Measurements from ENCODE around the gene CDC20B.
"Not testable (repeated sequence)": the region's sequence is repeated elsewhere in the genome, so short reads cannot be mapped to it uniquely, and the experiment has no call there.

The CDC20B gene

GRCh38 chr5:55114061-55114460 lies 58.9 kb downstream of the CDC20B start:
- Histone ChIP-seq H2AFZ (ENCODE audit: low read depth) (no peak overlapping the region), H3K36me3 (ENCODE audit: insufficient read depth) (no peaks in the 10 kb centered on the region), H3K79me2 (ENCODE audit: insufficient read depth, low read depth) (no peaks in the 10 kb centered on the region), H4K20me1 (ENCODE audit: insufficient read depth) (no peaks in the 10 kb centered on the region), H3K9ac (no peak overlapping the region), H3K4me1 (ENCODE audit: low read depth, poor library complexity, severe bottlenecking) (no peaks in the 10 kb centered on the region), H3K27me3 (ENCODE audit: insufficient read depth, low read depth) (no peaks in the 10 kb centered on the region), H3K4me2 (no peak overlapping the region), H3K27ac (no peak overlapping the region), H3K4me3 (IDR thresholded peaks at IDR 0.05; ENCODE audit: insufficient read depth, low read depth, low read length) (no peak overlapping the region)
- no peak for TF ChIP-seq CTCF (conservative IDR thresholded peaks at IDR 0.05; ENCODE audit: low read depth, low read length)

GRCh38 chr5:55113327-55113726 lies 59.6 kb downstream of the CDC20B start:
- no peaks in the 10 kb centered on the region for H3K4me1 ChIP-seq (ENCODE audit: low read depth, poor library complexity, severe bottlenecking)
- H3K36me3 ChIP-seq (ENCODE audit: insufficient read depth) = no peaks in the 10 kb centered on the region
- no peak overlapping the region for H3K27ac ChIP-seq
- H3K27me3 ChIP-seq (ENCODE audit: insufficient read depth, low read depth) = no peaks in the 10 kb centered on the region
- H3K79me2 ChIP-seq (ENCODE audit: insufficient read depth, low read depth) = no peaks in the 10 kb centered on the region
- no peak overlapping the region for H3K4me3 ChIP-seq (IDR thresholded peaks at IDR 0.05; ENCODE audit: insufficient read depth, low read depth, low read length)
- H4K20me1 ChIP-seq (ENCODE audit: insufficient read depth) = no peaks in the 10 kb centered on the region
- H3K9ac ChIP-seq = no peak overlapping the region
- no peak for TF ChIP-seq CTCF (conservative IDR thresholded peaks at IDR 0.05; ENCODE audit: low read depth, low read length)
- H3K4me2 ChIP-seq = no peak overlapping the region
- no peak overlapping the region for H2AFZ ChIP-seq (ENCODE audit: low read depth)

GRCh38 chr5:55110217-55110616 lies 62.8 kb downstream of the CDC20B start:
- no peak overlapping the region for H2AFZ ChIP-seq (ENCODE audit: low read depth)

GRCh38 chr5:55108661-55109060 lies 64.3 kb downstream of the CDC20B start:
- Histone ChIP-seq H4K20me1 (ENCODE audit: insufficient read depth) (no peaks in the 10 kb centered on the region), H3K27me3 (ENCODE audit: insufficient read depth, low read depth) (peaks cover 3% of the 10 kb centered on the region; the same call in 1 of the 2 replicates), H3K36me3 (ENCODE audit: insufficient read depth) (no peaks in the 10 kb centered on the region)

More at GRCh38 chr5:55110217-55110616, 62.8 kb downstream of the CDC20B start:
- Histone ChIP-seq H4K20me1 (ENCODE audit: insufficient read depth) (no peaks in the 10 kb centered on the region), H3K4me3 (IDR thresholded peaks at IDR 0.05; ENCODE audit: insufficient read depth, low read depth, low read length) (no peak overlapping the region), H3K4me2 (no peak overlapping the region), H3K27ac (no peak overlapping the region), H3K79me2 (ENCODE audit: insufficient read depth, low read depth) (no peaks in the 10 kb centered on the region), H3K27me3 (ENCODE audit: insufficient read depth, low read depth) (no peaks in the 10 kb centered on the region), H3K4me1 (ENCODE audit: low read depth, poor library complexity, severe bottlenecking) (no peaks in the 10 kb centered on the region), H3K9ac (no peak overlapping the region), H3K36me3 (ENCODE audit: insufficient read depth) (no peaks in the 10 kb centered on the region)
- TF ChIP-seq CTCF (conservative IDR thresholded peaks at IDR 0.05; ENCODE audit: low read depth, low read length) = no peak

GRCh38 chr5:55105976-55106375 lies 67.0 kb downstream of the CDC20B start:
- H3K27me3 ChIP-seq (ENCODE audit: insufficient read depth, low read depth); H3K79me2 ChIP-seq (ENCODE audit: insufficient read depth, low read depth); H3K36me3 ChIP-seq (ENCODE audit: insufficient read depth); H3K9ac ChIP-seq; H3K4me3 ChIP-seq (IDR thresholded peaks at IDR 0.05; ENCODE audit: insufficient read depth, low read depth, low read length); H3K4me2 ChIP-seq; H3K27ac ChIP-seq; H2AFZ ChIP-seq (ENCODE audit: low read depth); H4K20me1 ChIP-seq (ENCODE audit: insufficient read depth): not testable (repeated sequence)
- peaks cover 22% of the 10 kb centered on the region for H3K4me1 ChIP-seq (ENCODE audit: low read depth, poor library complexity, severe bottlenecking)

More at GRCh38 chr5:55108661-55109060, 64.3 kb downstream of the CDC20B start:
- H2AFZ ChIP-seq (ENCODE audit: low read depth) = no peak overlapping the region
- no peak overlapping the region for H3K9ac ChIP-seq
- no peak overlapping the region for H3K27ac ChIP-seq
- peaks cover under 1% of the 10 kb centered on the region for H3K4me1 ChIP-seq (ENCODE audit: low read depth, poor library complexity, severe bottlenecking)
- no peak overlapping the region for H3K4me2 ChIP-seq
- H3K4me3 ChIP-seq (IDR thresholded peaks at IDR 0.05; ENCODE audit: insufficient read depth, low read depth, low read length) = no peak overlapping the region
- H3K79me2 ChIP-seq (ENCODE audit: insufficient read depth, low read depth) = no peaks in the 10 kb centered on the region
- TF ChIP-seq CTCF (conservative IDR thresholded peaks at IDR 0.05; ENCODE audit: low read depth, low read length) = no peak
